Right lobe of liver (tissue), 6 donors: ENCODE data around the gene RPLP2. TPM values are rescaled to one million over a fixed set of nuclear protein-coding genes. Genes with fewer than 3 reads are reported as not detected.

Experiments used
- ATAC-seq, 4 donors: fragments of 200-7000 bp; cut with Tn5 transposase; one replicate each; pipeline ENCODE4 v1.9.1; 2020; ENCODE audit warnings: mild to moderate bottlenecking in 4 of 4, moderate library complexity in 4 of 4
- DNase-seq, 3 donors: peaks; one replicate each; pipeline ENCODE4 v3.0.0-alpha.2; 2020
- H3K27ac ChIP-seq, 3 donors: fragments of 200-600 bp; one replicate each; pipeline ENCODE4 v1.8.0; 2022
- H3K27me3 ChIP-seq, 2 donors: fragments of 200-600 bp; one replicate each; pipeline ENCODE4 v1.8.0; 2022
- H3K36me3 ChIP-seq, 4 donors: fragments of 200-600 bp; sonication (generic) in 1 of 4; one replicate each; pipeline versions ENCODE4 v1.5.1 to v1.8.0; 2017 to 2022; ENCODE audit warnings: control low read depth in 1 of 4
- H3K4me1 ChIP-seq, 4 donors: fragments of 200-600 bp; sonication (generic) in 1 of 4; one replicate each; pipeline versions ENCODE4 v1.5.1 to v1.8.0; 2017 to 2022; ENCODE audit warnings: control low read depth in 1 of 4
- H3K4me3 ChIP-seq, 3 donors: fragments of 200-600 bp; one replicate each; pipeline ENCODE4 v1.8.0; 2022
- H3K9me3 ChIP-seq, 4 donors: fragments of 200-600 bp; sonication (generic) in 1 of 4; one replicate each; pipeline versions ENCODE4 v1.5.1 to v1.8.0; 2017 to 2022; ENCODE audit warnings: control low read depth in 1 of 4
- CTCF ChIP-seq, 4 donors: fragments of 200-600 bp in 3 of 4; fragments of 450-650 bp in 1 of 4; IDR thresholded peaks; one replicate each; pipeline versions ENCODE4 v1.5.1 to v1.8.0; 2016 to 2022; ENCODE audit warnings: antibody characterized with exemption in 4 of 4, mild to moderate bottlenecking in 2 of 4
- POLR2A ChIP-seq: fragments of 450-650 bp; IDR thresholded peaks from one replicate; pipeline ENCODE4 v1.6.1; 2017; ENCODE audit warnings: antibody characterized with exemption, mild to moderate bottlenecking
- WGBS: methylation state at CpG from one replicate; pipeline ENCODE4 v1.1.6; 2018; ENCODE audit warnings: low coverage, low lambda C conversion rate; ENCODE audit not compliant: insufficient coverage; ENCODE audit errors: missing lambda C conversion rate; 5-methylcytosine and 5-hydroxymethylcytosine counted together
- intact Hi-C, 2 donors: fragments of 100-400 bp; cut with DNase I; formaldehyde crosslinking; loops; one replicate each; pipeline versions ENCODE4 v1.11.2 to v1.14.1; 2022
- total RNA-seq, 6 experiments: library from RNA; depleted of rRNA in 2 of 6; stranded (reverse); fragments of >200 nt in 2 of 6; fragmentation: NEBNext Ultra II Directional in 3 of 6; extraction: Animal tissue kit (Norgen Biotek cat#: 25700) in 3 of 6; gene quantifications; one replicate each; pipeline versions ENCODE4 v1.1.0 to v1.2.4, GENCODE V29; 2016 to 2023
- donor health status: DM: no; HTN: yes; CAD: no.
- donor health status: DM: no; HTN: no; CAD: no.
- donor health status: DM: no; HTN: no; CAD: no.
- donor health status: DM: no; HTN: yes; CAD: no.
- donor health status: DM: no; HTN: yes; CAD: no.

Gene RPLP2
- total RNA-seq, 6 experiments from 2014 or later: 212 to 574 (median 457) TPM

- H3K9me3 ChIP-seq: no peaks in the 10 kb centered on the region
- WGBS: 76% methylated on average over 4 of the region's 23 CpGs
- intact Hi-C loops: no loop called here
- TF ChIP-seq POLR2A (no peak), CTCF (IDR thresholded peaks at IDR 0.05) (no peak)
- H3K36me3 ChIP-seq: peaks cover 0 to 9% (median 0%) of the 10 kb centered on the region in 4 donors
- H3K4me3 ChIP-seq: peak overlapping the region in 2 of 3 donors; percentile 77 to 80
- no peak for ATAC-seq
- peak overlapping the region in 2 of 3 donors; percentile 8 to 69 for H3K27ac ChIP-seq
- H3K27me3 ChIP-seq: no peaks in the 10 kb centered on the region
- H3K4me1 ChIP-seq: peaks cover 0 to 22% (median 8%) of the 10 kb centered on the region in 4 donors
- peak in 2 of 3 donors; percentile 32 to 54 for DNase-seq
Measured at GRCh38 chr11:778976-779954, 30.5 kb upstream of the RPLP2 start.

GRCh38 chr11:779955-780532, 29.7 kb upstream of the RPLP2 start:
- ATAC-seq (no peak), DNase-seq (peak in 1 of 3 donors; percentile 51)
- no peaks in the 10 kb centered on the region for H3K9me3 ChIP-seq
- intact Hi-C loops: no loop called here
- H3K4me3 ChIP-seq: no peak overlapping the region
- peaks cover 0 to 10% (median 0%) of the 10 kb centered on the region in 4 donors for H3K36me3 ChIP-seq
- H3K4me1 ChIP-seq: peaks cover 0 to 22% (median 8%) of the 10 kb centered on the region in 4 donors
- no peak overlapping the region for H3K27ac ChIP-seq
- H3K27me3 ChIP-seq: no peaks in the 10 kb centered on the region
- TF ChIP-seq CTCF (IDR thresholded peaks at IDR 0.05): no peak
- no peak for TF ChIP-seq POLR2A
- no CpG with 5 or more reads among the region's 16 CpGs for WGBS

- no peaks in the 10 kb centered on the region for H3K9me3 ChIP-seq
- no peak for ATAC-seq
- no peak overlapping the region for H3K4me3 ChIP-seq
- no peak overlapping the region for H3K27ac ChIP-seq
- H3K4me1 ChIP-seq: peaks cover 0 to 17% (median 5%) of the 10 kb centered on the region in 4 donors
- H3K36me3 ChIP-seq: peaks cover 0 to 10% (median 0%) of the 10 kb centered on the region in 4 donors
- intact Hi-C loops: no loop called here
- DNase-seq: peak in 2 of 3 donors; percentile 22 to 47
- H3K27me3 ChIP-seq: no peaks in the 10 kb centered on the region
- whole genome bisulfite sequencing: 74% methylated on average over 9 of the region's 36 CpGs
- no peak for TF ChIP-seq POLR2A
- no peak for TF ChIP-seq CTCF (IDR thresholded peaks at IDR 0.05)
Measured at GRCh38 chr11:782264-783174, 27.2 kb upstream of the RPLP2 start.

- DNase-seq (peak in 2 of 3 donors; percentile 57 to 71), ATAC-seq (peak in 3 of 4 donors; percentile 15 to 63 (median 52))
- TF ChIP-seq POLR2A (no peak), CTCF (IDR thresholded peaks at IDR 0.05) (peak in 2 of 4 donors; percentile 12 to 53)
- H3K27ac ChIP-seq: no peak overlapping the region
- intact Hi-C loops: no loop called here
- WGBS: 28% methylated on average over 18 of the region's 24 CpGs
- no peaks in the 10 kb centered on the region for H3K27me3 ChIP-seq
- peaks cover 0 to 10% (median 0%) of the 10 kb centered on the region in 4 donors for H3K36me3 ChIP-seq
- H3K4me1 ChIP-seq: peaks cover 0 to 11% (median 5%) of the 10 kb centered on the region in 4 donors
- H3K4me3 ChIP-seq: no peak overlapping the region
- H3K9me3 ChIP-seq: no peaks in the 10 kb centered on the region
Measured at GRCh38 chr11:783581-784015, 26.2 kb upstream of the RPLP2 start.
